ENCODE measurements around the gene CEACAM5. TPM values are rescaled to one million over a fixed set of nuclear protein-coding genes. Genes with fewer than 3 reads are reported as not detected.

The CEACAM5 gene
- total RNA-seq, 1 experiment from 2014 or later, result 1.1 TPM

DNA sequence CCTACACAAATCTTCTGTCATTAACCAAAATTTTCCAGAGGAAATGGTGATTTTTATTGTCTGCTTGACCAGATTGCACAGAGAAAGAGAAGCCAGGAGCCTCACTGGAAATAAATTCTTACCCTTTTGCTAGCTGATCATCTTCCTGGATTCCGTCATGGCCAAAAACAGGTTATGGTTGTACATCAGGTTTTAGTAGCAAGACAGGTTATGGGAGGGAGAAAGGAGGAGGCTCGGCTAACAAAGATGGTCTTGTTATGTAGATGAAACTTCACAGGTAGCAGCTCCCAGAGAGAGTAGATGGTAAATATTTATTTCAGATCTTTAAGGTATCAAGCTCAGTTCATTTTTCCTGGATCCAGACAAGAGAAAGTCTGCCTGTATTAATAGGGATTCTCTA lies 68.3 kb downstream of the CEACAM5 start:
- Mint-ChIP-seq H3K27me3 (ENCODE audit: unreplicated experiment) (no peaks in the 10 kb centered on the region), H3K36me3 (ENCODE audit: insufficient read depth, unreplicated experiment) (peaks cover 36% of the 10 kb centered on the region), H3K4me3 (ENCODE audit: low read depth, unreplicated experiment) (peak overlapping the region; percentile 36), H3K9me3 (ENCODE audit: low read depth, unreplicated experiment) (peaks cover 5% of the 10 kb centered on the region), H3K4me1 (ENCODE audit: low read depth, unreplicated experiment) (peaks cover 93% of the 10 kb centered on the region), H3K27ac (ENCODE audit: unreplicated experiment) (peak overlapping the region; percentile 99)
- CTCF ChIA-PET, result interaction anchor here (1.4 to 3.9 kb wide), 3 partner anchors 16 to 70 kb away, joined by 5 to 66 read pairs (median 8); partner anchors contain the start of gene CEACAM6
- TF ChIP-seq, protein P1, sequence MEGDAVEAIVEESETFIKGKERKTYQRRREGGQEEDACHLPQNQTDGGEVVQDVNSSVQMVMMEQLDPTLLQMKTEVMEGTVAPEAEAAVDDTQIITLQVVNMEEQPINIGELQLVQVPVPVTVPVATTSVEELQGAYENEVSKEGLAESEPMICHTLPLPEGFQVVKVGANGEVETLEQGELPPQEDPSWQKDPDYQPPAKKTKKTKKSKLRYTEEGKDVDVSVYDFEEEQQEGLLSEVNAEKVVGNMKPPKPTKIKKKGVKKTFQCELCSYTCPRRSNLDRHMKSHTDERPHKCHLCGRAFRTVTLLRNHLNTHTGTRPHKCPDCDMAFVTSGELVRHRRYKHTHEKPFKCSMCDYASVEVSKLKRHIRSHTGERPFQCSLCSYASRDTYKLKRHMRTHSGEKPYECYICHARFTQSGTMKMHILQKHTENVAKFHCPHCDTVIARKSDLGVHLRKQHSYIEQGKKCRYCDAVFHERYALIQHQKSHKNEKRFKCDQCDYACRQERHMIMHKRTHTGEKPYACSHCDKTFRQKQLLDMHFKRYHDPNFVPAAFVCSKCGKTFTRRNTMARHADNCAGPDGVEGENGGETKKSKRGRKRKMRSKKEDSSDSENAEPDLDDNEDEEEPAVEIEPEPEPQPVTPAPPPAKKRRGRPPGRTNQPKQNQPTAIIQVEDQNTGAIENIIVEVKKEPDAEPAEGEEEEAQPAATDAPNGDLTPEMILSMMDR (IDR thresholded peaks at IDR 0.05; ENCODE audit: unreplicated experiment), result no peak
- intact Hi-C loops (cut with micrococcal nuclease; ENCODE audit: unreplicated experiment), result no loop called here
- peak; percentile 65 for DNase-seq
- no TSS peak for BruUV-seq (replicated peaks)

Other genes starting within 250 kb of the CEACAM5 start
- gene CEACAM21, start 132.5 kb upstream of the CEACAM5 start, total RNA-seq (2022), result not detected in 2 replicates
- not detected in 2 replicates for gene CEACAM4, start 81.6 kb upstream of the CEACAM5 start, total RNA-seq (2022)
- gene CEACAM7, start 20.4 kb upstream of the CEACAM5 start, total RNA-seq (2022), result 5.9 and 9.0 TPM in 2 replicates
- 44.5 and 98.9 TPM in 2 replicates for gene CEACAM6, start 46.9 kb downstream of the CEACAM5 start, total RNA-seq (2022)
- gene CEACAM3, start 88.0 kb downstream of the CEACAM5 start, total RNA-seq (2022), result not detected in 2 replicates
- not detected in 2 replicates for gene LYPD4, start 136.1 kb downstream of the CEACAM5 start, total RNA-seq (2022)
- gene DMRTC2, start 136.4 kb downstream of the CEACAM5 start, total RNA-seq (2022), result not detected in 2 replicates
- 2,051 and 2,220 TPM in 2 replicates for gene RPS19, start 151.6 kb downstream of the CEACAM5 start, total RNA-seq (2022)
- 0.45 and 0.59 TPM in 2 replicates for gene CD79A, start 168.7 kb downstream of the CEACAM5 start, total RNA-seq (2022)
- gene ARHGEF1, start 174.6 kb downstream of the CEACAM5 start, total RNA-seq (2022), result 122 and 163 TPM in 2 replicates
- gene ERFL, start 219.8 kb downstream of the CEACAM5 start, total RNA-seq (2022), result 0.21 and 0.29 TPM in 2 replicates

All from Calu3 (cell line).